A549 (cell line): ENCODE results near the gene KRT6C. TPM values are rescaled to one million over a fixed set of nuclear protein-coding genes. Genes with fewer than 3 reads are reported as not detected.

Experiments used
- ATAC-seq, 2 experiments: fragments of 200-7000 bp in 1 of 2; fragments of >200 bp in 1 of 2; cut with Nextera tagmentation in 1 of 2; cut with Tn5 transposase in 1 of 2; 3 replicates each; pipeline versions ENCODE4 v1.8.0 to v1.9.1; 2018 to 2020; ENCODE audit warnings: mild to moderate bottlenecking in 1 of 2, moderate library complexity in 1 of 2
- CTCF ChIA-PET: fragments of 300-600 bp; sonication (Branson Sonifier 250); formaldehyde crosslinking; extraction: SDS; loops from one replicate; lab custom pipeline; 2021; ENCODE audit warnings: antibody characterized with exemption, inconsistent platforms; lab: Yijun Ruan, JAX
- POLR2A ChIA-PET: fragments of 350-600 bp; formaldehyde crosslinking; extraction: SDS; loops from one replicate; lab custom pipeline; 2021; ENCODE audit warnings: antibody characterized with exemption, inconsistent platforms; lab: Yijun Ruan, JAX
- DNase-seq, 2 experiments: peaks; one replicate each; pipeline versions ENCODE4 v3.0.0 to v3.0.0-alpha.2; 2011 to 2016; ENCODE audit warnings: low read depth in 1 of 2, low spot score in 1 of 2
- FAIRE-seq: peaks from 2 replicates; lab custom pipeline; 2011; peaks lifted over from hg19 to GRCh38; lab: Jason Lieb, UNC
- H3K27ac ChIP-seq, 2 experiments: fragments of >200 bp; sonication (Bioruptor Twin); formaldehyde crosslinking; 3 replicates each; pipeline ENCODE4 v1.5.1; 2016 to 2017
- H3K4me1 ChIP-seq: fragments of >200 bp; sonication (Bioruptor Twin); formaldehyde crosslinking; 3 replicates; pipeline ENCODE4 v1.6.1; 2016
- H3K4me2 ChIP-seq: fragments of >200 bp; sonication (Bioruptor Twin); formaldehyde crosslinking; 3 replicates; pipeline ENCODE4 v1.6.1; 2016
- H3K4me3 ChIP-seq: fragments of >200 bp; sonication (Bioruptor Twin); formaldehyde crosslinking; 3 replicates; pipeline ENCODE4 v1.5.1; 2016
- H3K9me3 ChIP-seq: fragments of >200 bp; sonication (Bioruptor Twin); formaldehyde crosslinking; 3 replicates; pipeline ENCODE4 v1.6.1; 2016
- ATOH8 ChIP-seq: fragments of 250-450 bp; sonication (Bioruptor Pico); IDR thresholded peaks from 2 replicates; pipeline ENCODE4 v1.5.0; 2020; ENCODE audit warnings: low read depth, mild to moderate bottlenecking, moderate library complexity
- CBX8 ChIP-seq: fragments of 200-600 bp; sonication (generic); IDR thresholded peaks from 2 replicates; pipeline ENCODE4 v1.6.1; 2016
- CEBPB ChIP-seq, 2 experiments: fragments of >200 bp in 1 of 2; sonication (Bioruptor Twin) in 1 of 2; formaldehyde crosslinking in 1 of 2; IDR thresholded peaks; 2 replicates each; pipeline ENCODE4 v1.6.1; 2012 to 2016
- CHD2 ChIP-seq: fragments of 150-350 bp; IDR thresholded peaks from 2 replicates; pipeline ENCODE4 v1.6.1; 2014; ENCODE audit warnings: low read length; ENCODE audit not compliant: partially characterized antibody
- CHD4 ChIP-seq: fragments of 200-600 bp; sonication (generic); IDR thresholded peaks from 2 replicates; pipeline ENCODE4 v1.6.1; 2016; ENCODE audit warnings: antibody characterized with exemption, mild to moderate bottlenecking, borderline replicate concordance
- EHMT2 ChIP-seq: fragments of 200-600 bp; sonication (generic); IDR thresholded peaks from 2 replicates; pipeline ENCODE4 v1.6.1; 2016; ENCODE audit warnings: antibody characterized with exemption, low read depth, mild to moderate bottlenecking, moderate library complexity
- ESRRA ChIP-seq: fragments of 150-350 bp; IDR thresholded peaks from 2 replicates; pipeline ENCODE4 v1.6.1; 2014; ENCODE audit warnings: mild to moderate bottlenecking, low read length, borderline replicate concordance
- FOSB ChIP-seq: fragments of 250-450 bp; sonication (Bioruptor Pico); IDR thresholded peaks from 2 replicates; pipeline ENCODE4 v1.5.0; 2020; ENCODE audit warnings: mild to moderate bottlenecking, moderate library complexity
- FOXS1 ChIP-seq: fragments of 250-450 bp; sonication (Bioruptor Pico); IDR thresholded peaks from 2 replicates; pipeline ENCODE4 v1.5.0; 2020; ENCODE audit warnings: mild to moderate bottlenecking, moderate library complexity
- HES2 ChIP-seq: fragments of >200 bp; sonication (Bioruptor Twin); formaldehyde crosslinking; IDR thresholded peaks from 2 replicates; pipeline ENCODE4 v1.6.1; 2016
- HOXA7 ChIP-seq: fragments of 250-450 bp; sonication (Bioruptor Pico); IDR thresholded peaks from 2 replicates; pipeline ENCODE4 v1.5.0; 2020; ENCODE audit warnings: mild to moderate bottlenecking, moderate library complexity
- HOXB13 ChIP-seq: fragments of 250-450 bp; sonication (Bioruptor Pico); IDR thresholded peaks from 2 replicates; pipeline ENCODE4 v1.5.0; 2020; ENCODE audit warnings: low read depth, mild to moderate bottlenecking, moderate library complexity
- HOXB5 ChIP-seq: fragments of 250-450 bp; sonication (Bioruptor Pico); IDR thresholded peaks from 2 replicates; pipeline ENCODE4 v1.5.0; 2020; ENCODE audit warnings: mild to moderate bottlenecking, moderate library complexity
- KDM1A ChIP-seq: fragments of 200-600 bp; sonication (generic); IDR thresholded peaks from 2 replicates; pipeline ENCODE4 v1.6.1; 2016; ENCODE audit warnings: low read depth, mild to moderate bottlenecking
- KDM5A ChIP-seq: fragments of 200-600 bp; sonication (generic); IDR thresholded peaks from 2 replicates; pipeline ENCODE4 v1.6.1; 2016; ENCODE audit warnings: antibody characterized with exemption, mild to moderate bottlenecking
- MAFK ChIP-seq: fragments of 450-650 bp; IDR thresholded peaks from 2 replicates; pipeline ENCODE4 v1.6.1; 2014; ENCODE audit not compliant: partially characterized antibody
- NPAS2 ChIP-seq: fragments of 250-450 bp; sonication (Bioruptor Pico); IDR thresholded peaks from 2 replicates; pipeline ENCODE4 v1.8.0; 2022; ENCODE audit warnings: mild to moderate bottlenecking, moderate library complexity, borderline replicate concordance
- PHF8 ChIP-seq: fragments of 200-600 bp; sonication (generic); IDR thresholded peaks from 2 replicates; pipeline ENCODE4 v1.6.1; 2016; ENCODE audit warnings: low read depth, mild to moderate bottlenecking, antibody characterized with exemption, moderate library complexity, borderline replicate concordance
- POLR2A ChIP-seq: IDR thresholded peaks from 2 replicates; pipeline ENCODE4 v1.6.1; 2012; ENCODE audit warnings: mild to moderate bottlenecking, low read length
- RARB ChIP-seq: fragments of 250-450 bp; sonication (Bioruptor Pico); IDR thresholded peaks from 2 replicates; pipeline ENCODE4 v1.8.0; 2021; ENCODE audit warnings: mild to moderate bottlenecking, moderate library complexity
- RCOR1 ChIP-seq: fragments of 150-350 bp; IDR thresholded peaks from 2 replicates; pipeline ENCODE4 v1.6.1; 2014; ENCODE audit warnings: antibody characterized with exemption, low read length, low read depth
- RFX5 ChIP-seq: fragments of 450-650 bp; IDR thresholded peaks from 2 replicates; pipeline ENCODE4 v1.7.1; 2014; ENCODE audit warnings: antibody characterized with exemption, mild to moderate bottlenecking, moderate library complexity
- SMC3 ChIP-seq: fragments of >200 bp; sonication (Bioruptor Twin); formaldehyde crosslinking; IDR thresholded peaks from 3 replicates; pipeline ENCODE4 v1.6.1; 2018; ENCODE audit warnings: inconsistent platforms
- TFCP2L1 ChIP-seq: fragments of 250-450 bp; sonication (Bioruptor Pico); IDR thresholded peaks from 2 replicates; pipeline ENCODE4 v1.5.0; 2021; ENCODE audit warnings: mild to moderate bottlenecking
- ZC3H11A ChIP-seq: fragments of 450-650 bp; IDR thresholded peaks from 2 replicates; pipeline ENCODE4 v1.6.1; 2014; ENCODE audit warnings: antibody characterized with exemption, mild to moderate bottlenecking
- ZSCAN20 ChIP-seq: fragments of 250-450 bp; sonication (Bioruptor Pico); IDR thresholded peaks from 2 replicates; pipeline ENCODE4 v1.8.0; 2022; ENCODE audit warnings: mild to moderate bottlenecking, moderate library complexity
- WGBS: methylation state at CpG from one replicate; pipeline ENCODE4 v1.1.6; 2017; ENCODE audit errors: missing lambda C conversion rate; 5-methylcytosine and 5-hydroxymethylcytosine counted together
- polyA plus RNA-seq, 4 experiments: library from polyadenylated mRNA; depleted of rRNA in 3 of 4; stranded (reverse); fragments of >200 nt; fragmentation: RNase III in 1 of 4; extraction: RNeasy Plus Mini Kit Qiagen cat#74134 plus additional on column Dnase treatment in 1 of 4; gene quantifications; 2 replicates in 3 of 4; 3 replicates in 1 of 4; pipeline ENCODE4 v1.2.3, GENCODE V29; 2011 to 2017
- TF ChIP-seq, protein P1 (sequence below): IDR thresholded peaks from 2 replicates; pipeline ENCODE4 v1.6.1; 2012

KRT6C gene
- polyA plus RNA-seq, 2 of the 4 experiments (the other 2 are of a cell fraction) = not detected

GRCh38 chr12:52455821-52456220, 17.8 kb downstream of the KRT6C start:
- FAIRE-seq (no peak), ATAC-seq (no peak), DNase-seq (no peak)
- H3K27ac ChIP-seq = no peak overlapping the region
- ChIA-PET POLR2A (no interaction called here), CTCF (interaction anchor here (0.9 kb wide), 1 partner anchor 77 kb away, joined by 3 read pairs; no protein-coding TSS in a partner anchor)
- no peak overlapping the region for H3K4me3 ChIP-seq
- H3K4me2 ChIP-seq = no peak overlapping the region
- no peaks in the 10 kb centered on the region for H3K9me3 ChIP-seq
- peak; percentile 27 to 60; a peak in 3 of 4 replicates for TF ChIP-seq CEBPB (IDR thresholded peaks at IDR 0.05)
- TF ChIP-seq, protein P1, sequence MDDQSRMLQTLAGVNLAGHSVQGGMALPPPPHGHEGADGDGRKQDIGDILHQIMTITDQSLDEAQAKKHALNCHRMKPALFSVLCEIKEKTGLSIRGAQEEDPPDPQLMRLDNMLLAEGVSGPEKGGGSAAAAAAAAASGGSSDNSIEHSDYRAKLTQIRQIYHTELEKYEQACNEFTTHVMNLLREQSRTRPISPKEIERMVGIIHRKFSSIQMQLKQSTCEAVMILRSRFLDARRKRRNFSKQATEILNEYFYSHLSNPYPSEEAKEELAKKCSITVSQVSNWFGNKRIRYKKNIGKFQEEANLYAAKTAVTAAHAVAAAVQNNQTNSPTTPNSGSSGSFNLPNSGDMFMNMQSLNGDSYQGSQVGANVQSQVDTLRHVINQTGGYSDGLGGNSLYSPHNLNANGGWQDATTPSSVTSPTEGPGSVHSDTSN = no peak
- peaks cover 5% of the 10 kb centered on the region; the same call in 1 of the 3 replicates for H3K4me1 ChIP-seq
- WGBS = 61% methylated on average over 1 of the region's 1 CpG

- H3K4me3 ChIP-seq = no peak overlapping the region
- no peak for DNase-seq
- TF ChIP-seq RCOR1 (no peak), POLR2A (no peak), PHF8 (no peak), RARB (CRISPR knock-in tag) (no peak), NPAS2 (CRISPR knock-in tag) (no peak), ATOH8 (no peak), FOXS1 (CRISPR knock-in tag) (no peak), EHMT2 (no peak), FOSB (CRISPR knock-in tag) (no peak), HOXA7 (no peak), HES2 (no peak), KDM5A (no peak), SMC3 (no peak), KDM1A (no peak), CHD2 (no peak), ZSCAN20 (CRISPR knock-in tag) (no peak)
- TF ChIP-seq, protein P1 = no peak
- peaks cover 5% of the 10 kb centered on the region; the same call in 1 of the 3 replicates for H3K4me1 ChIP-seq
- WGBS = 44% methylated on average over 3 of the region's 3 CpGs
- ChIA-PET CTCF (no interaction called here), POLR2A (no interaction called here)
- no peaks in the 10 kb centered on the region for H3K9me3 ChIP-seq
- ATAC-seq = 0 out of 6 replicates have a peak, but pooled peaks of 1 of the 2 experiments have one; percentile 24
- no peak overlapping the region; the same call in 2 of the 3 replicates for H3K4me2 ChIP-seq
- H3K27ac ChIP-seq = no peak overlapping the region
- no peak for FAIRE-seq
Observed at GRCh38 chr12:52454411-52455201, 19.0 kb downstream of the KRT6C start.

DNA sequence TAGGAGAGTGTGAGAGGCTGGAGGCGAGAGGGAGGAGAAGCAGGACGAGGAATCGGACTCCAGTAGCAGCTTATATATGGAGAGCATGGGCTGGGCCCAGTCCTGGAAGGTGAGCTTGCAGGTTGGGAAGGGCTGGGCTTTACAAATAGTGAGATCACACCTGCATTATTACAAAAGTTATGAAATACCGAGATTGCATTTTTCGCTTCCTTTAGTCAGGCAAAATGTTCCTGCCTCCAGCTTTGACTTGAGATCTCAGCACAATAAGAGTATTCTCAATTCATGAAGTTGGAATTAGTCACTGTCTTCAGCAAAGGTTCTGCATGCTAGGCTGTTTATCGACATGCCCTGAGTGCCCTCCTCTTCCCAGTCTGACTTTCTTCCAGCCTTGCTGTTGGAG, 21.5 kb downstream of the KRT6C start, which contains the start of gene KRT6B:
TSS of gene KRT6B (minus strand) at position 46 of the 400 bp plus-strand sequence. CDS start 68 bp downstream, outside the sequence.
- ChIA-PET CTCF (no interaction called here), POLR2A (no interaction called here)
- Histone ChIP-seq H3K4me3 (no peak within 1 kb of the TSS), H3K4me2 (no peak within 1 kb of the TSS), H3K4me1 (peaks cover 5% of the 10 kb centered on the region; the same call in 1 of the 3 replicates), H3K27ac (no peak within 1 kb of the TSS), H3K9me3 (no peaks in the 10 kb centered on the region)
- WGBS = 78% methylated on average over 6 of the region's 6 CpGs
- DNase-seq = no peak
- FAIRE-seq = no peak
- no peak for ATAC-seq
- TF ChIP-seq FOXS1 (CRISPR knock-in tag) (no peak), MAFK (no peak), HOXB5 (no peak), HOXB13 (no peak), TFCP2L1 (CRISPR knock-in tag) (no peak), RARB (CRISPR knock-in tag) (no peak), ESRRA (no peak), NPAS2 (CRISPR knock-in tag) (no peak), RFX5 (no peak), ZC3H11A (no peak), CHD4 (no peak), CBX8 (no peak)
